CD4-positive, alpha-beta T cell treated with Interleukin-6 at 100 ng/mL for 8 hours (primary cell): Measurements from ENCODE around the gene JAGN1.
"Not testable (repeated sequence)": the region's sequence is repeated elsewhere in the genome, so short reads cannot be mapped to it uniquely, and the experiment has no call there.

Experiments
- DNase-seq: peaks from one replicate; pipeline ENCODE4 v3.0.0-alpha.2; 2020; ENCODE audit warnings: mixed read lengths, low spot score

Gene JAGN1

DNA sequence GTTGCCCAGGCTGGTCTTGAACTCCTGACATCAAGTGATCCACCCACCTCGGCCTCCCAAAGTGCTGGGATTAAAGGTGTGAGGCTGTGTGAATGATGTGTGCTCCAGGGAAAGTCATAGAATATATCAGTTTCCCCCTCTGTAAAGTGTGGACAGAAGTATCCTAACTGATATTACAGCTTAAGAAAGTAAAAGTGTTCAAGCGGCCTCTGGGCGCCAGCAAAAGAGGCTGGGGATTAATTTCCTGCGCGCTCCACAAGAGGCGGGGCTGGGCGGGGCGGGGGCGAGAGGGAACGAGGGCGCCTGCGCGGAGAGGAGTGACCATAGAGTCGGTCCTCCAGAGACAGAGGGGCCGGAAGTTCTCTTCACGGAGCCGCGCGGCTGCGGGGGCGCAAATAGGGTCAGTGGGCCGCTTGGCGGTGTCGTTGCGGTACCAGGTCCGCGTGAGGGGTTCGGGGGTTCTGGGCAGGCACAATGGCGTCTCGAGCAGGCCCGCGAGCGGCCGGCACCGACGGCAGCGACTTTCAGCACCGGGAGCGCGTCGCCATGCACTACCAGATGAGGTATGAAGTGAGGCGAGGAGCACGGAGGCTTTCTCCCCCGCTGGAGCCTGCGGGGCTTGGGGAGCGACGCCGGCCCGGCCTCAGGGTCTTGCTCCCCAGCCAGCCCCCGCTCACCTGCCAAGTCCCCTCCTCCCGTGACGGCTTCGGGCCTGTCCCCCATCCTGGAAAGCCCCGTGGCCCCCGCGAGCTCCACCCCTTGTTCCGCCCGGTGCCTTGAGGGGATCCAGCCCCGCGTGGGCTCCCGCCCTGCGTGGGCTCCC is at the start of gene JAGN1:
Gene JAGN1 (plus strand): TSS at position 362 of the 823 bp plus-strand sequence. CDS start 113 bp downstream, at position 475.
- DNase-seq = peak; percentile 89

DNA sequence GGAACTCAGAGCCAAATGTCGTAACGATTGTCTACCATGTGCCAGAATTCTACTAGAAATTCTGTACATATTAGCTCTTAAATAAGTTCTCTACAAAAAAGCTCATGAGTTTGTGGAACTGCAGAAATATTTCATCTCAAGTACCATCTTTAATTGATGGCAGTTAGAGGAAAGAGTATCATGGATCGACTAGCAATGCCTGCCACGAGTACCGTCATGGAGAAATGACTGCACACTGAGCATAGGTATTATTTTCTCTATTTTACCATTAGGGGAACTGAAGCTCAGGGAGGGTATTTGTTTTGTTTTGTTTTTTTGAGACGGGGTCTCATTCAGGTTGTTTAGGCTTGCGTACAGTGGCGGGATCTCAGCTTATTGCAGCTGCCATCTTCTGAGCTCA is 49.4 kb upstream of the JAGN1 start:
- DNase-seq = no peak

DNA sequence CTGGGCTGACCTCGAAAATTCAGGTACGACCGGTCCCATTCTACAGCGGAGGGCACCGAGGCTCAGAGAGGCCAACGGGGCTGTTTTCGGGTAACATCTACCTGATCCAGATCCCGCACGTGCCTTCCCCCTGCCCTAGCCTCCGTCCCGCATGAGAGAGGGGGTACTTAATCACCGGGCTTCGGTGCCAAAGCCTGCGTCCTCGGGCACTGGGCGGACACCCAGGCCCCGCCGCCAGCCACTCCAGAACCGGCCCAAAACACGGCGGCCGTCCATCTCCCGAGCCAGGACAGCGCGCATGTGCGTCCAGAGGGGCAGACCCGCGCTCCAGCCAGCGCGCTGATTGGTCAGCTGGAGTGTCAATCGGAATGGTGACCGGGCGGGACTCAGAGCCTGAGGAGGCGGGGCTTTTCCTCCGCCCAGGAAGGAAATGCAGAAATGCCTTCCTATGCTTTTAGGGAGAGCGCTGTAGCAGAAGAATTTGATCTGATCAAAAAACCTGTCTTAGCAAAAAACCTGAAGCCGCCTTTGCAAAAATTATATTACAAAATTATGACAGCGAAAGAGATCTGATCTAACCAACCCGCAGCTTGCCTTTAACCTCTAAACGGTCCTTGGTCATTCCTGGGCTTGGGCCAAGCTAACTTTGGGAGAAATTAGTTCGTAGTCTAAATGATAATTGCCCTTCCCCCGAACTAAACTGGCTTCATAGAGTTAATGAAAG is 46.5 kb upstream of the JAGN1 start, which contains the start of gene RPUSD3:
Gene RPUSD3 (minus strand): TSS at position 294 of the 724 bp plus-strand sequence. CDS start 18 bp downstream, at position 276.
- DNase-seq = peak; percentile 94

DNA sequence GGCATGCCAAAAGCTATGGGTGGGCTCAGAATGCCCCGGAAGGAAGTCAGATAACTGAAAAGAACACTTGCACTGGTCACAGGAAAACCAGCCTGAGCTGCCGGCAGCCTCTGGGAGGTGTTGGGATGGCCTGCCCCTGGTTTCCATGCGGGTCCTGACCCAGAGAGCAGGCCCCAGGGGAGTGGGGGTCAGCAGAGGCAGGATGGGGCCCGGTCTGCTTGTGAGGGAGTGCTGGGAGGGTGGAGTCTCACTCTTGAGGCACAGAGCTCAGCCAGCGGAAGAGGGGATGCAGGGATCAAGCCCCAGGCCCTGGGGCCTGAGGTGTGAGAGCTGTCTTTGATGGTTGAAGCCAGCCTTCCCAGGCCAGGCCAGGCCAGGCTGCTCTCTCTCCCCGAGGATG is 44.2 kb upstream of the JAGN1 start:
- no peak for DNase-seq

DNA sequence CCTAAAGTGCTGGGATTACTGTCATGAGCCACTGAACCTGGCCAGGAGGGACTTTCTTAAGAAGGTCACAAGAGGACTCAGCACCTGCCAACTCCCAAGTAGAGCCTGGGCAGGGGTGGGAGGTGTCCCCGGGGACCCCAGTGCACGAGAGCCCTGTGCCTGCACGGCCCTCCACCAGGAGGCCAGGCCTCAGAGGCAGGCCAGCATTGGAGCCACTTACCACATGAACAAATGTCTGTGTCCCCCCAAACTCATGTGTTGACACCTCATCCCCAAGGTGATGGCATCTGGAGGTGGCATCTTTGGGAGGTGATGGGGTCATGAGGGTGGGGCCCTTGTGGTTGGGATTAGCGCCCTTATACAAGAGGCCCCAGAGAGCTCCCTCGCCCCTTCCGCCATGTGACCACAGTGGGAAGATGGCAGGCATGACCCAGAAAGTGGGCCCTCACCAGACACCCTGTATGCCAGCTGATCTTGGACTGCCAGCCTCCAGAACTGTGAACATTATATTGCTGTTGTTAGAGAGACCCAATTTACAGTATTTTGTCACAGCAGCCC is 43.4 kb upstream of the JAGN1 start:
- no peak for DNase-seq

DNA sequence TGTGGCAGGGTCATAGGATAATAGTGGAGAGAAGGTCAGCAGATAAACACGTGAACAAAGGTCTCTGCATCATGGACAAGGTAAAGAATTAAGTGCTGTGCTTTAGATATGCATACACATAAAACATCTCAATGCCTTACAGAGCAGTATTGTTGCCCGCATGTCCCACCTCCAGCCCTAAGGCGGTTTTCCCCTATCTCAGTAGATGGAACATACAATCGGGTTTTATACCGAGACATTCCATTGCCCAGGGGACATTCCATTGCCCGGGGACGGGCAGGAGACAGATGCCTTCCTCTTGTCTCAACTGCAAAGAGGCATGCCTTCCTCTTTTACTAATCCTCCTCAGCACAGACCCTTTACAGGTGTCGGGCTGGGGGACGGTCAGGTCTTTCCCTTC is 42.5 kb upstream of the JAGN1 start:
- not testable (repeated sequence) for DNase-seq

DNA sequence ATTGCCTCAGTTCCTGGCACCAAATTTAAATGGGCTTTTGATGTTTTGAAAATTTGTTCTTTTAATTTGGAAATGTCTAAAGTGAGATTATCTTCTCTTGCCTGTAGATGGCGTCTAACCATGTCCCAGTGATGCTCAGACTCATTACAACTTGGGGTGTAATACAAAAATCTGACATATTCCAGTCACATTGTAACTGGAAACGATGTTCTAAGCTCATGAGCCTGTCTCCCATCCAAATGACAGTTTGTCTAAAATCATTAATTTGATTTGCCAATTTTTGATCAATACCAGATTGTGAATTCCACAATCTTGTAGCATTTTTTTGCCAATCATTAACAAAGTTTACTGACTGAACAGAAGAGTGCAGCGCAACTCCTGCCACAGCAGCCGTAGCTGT is 41.5 kb upstream of the JAGN1 start:
- peak; percentile 22 for DNase-seq

DNA sequence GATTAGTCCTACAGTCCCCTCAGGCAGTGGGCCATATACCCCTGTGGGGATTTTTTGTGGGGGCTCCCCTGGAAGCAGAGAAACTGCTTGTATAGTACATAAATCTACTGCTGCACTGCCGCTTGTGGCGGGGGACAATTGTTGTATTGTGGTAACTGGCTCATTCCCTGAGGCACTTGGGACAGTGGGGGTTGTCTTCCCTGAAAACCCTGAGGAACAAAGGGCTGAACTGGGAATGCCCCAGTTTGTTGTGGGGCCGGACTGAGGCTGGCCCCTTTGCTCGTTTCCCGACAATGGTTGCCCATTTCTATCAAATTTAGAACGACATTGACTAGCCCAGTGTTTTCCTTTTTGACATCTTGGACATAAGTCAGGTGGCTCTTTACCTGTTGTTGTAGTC is 39.0 kb upstream of the JAGN1 start:
- not testable (repeated sequence) for DNase-seq

DNA sequence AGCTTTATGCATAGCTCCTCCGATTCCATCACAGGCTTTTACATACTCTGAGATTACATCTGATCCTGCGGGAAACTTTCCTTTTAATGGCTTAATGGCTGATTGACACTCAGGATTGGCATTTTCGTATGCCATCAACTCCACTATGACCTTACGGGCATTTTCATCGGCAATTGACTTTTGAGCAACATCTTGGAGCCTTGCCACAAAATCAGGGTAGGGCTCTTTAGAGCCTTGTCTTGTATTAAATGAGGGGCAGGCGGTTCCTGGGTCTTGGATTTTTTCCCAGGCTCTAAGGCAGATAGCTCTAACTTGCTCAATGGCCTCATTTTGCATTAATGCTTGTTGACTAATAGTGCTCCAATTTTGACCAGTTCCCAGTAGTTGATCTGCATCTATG is 38.5 kb upstream of the JAGN1 start:
- not testable (repeated sequence) for DNase-seq

DNA sequence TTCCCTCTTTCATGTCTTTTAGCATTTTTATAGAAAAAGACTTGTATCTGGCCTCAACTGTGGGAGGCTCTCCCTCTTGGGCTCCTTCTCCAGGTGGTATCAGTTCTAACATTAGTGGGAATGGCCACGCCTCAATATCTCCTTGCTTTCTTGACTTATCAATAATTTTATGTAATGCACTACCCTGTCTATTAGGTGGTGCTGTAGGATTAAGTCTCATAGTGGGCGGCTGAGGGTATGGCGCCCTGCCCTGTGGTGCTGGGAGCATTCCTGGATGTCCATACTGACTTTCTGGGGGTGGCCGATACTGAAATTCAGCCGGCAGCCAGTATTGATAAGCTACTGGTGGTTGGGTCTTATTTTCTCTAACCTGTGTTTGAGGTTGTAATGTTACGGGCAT is 37.9 kb upstream of the JAGN1 start:
- no peak for DNase-seq

DNA sequence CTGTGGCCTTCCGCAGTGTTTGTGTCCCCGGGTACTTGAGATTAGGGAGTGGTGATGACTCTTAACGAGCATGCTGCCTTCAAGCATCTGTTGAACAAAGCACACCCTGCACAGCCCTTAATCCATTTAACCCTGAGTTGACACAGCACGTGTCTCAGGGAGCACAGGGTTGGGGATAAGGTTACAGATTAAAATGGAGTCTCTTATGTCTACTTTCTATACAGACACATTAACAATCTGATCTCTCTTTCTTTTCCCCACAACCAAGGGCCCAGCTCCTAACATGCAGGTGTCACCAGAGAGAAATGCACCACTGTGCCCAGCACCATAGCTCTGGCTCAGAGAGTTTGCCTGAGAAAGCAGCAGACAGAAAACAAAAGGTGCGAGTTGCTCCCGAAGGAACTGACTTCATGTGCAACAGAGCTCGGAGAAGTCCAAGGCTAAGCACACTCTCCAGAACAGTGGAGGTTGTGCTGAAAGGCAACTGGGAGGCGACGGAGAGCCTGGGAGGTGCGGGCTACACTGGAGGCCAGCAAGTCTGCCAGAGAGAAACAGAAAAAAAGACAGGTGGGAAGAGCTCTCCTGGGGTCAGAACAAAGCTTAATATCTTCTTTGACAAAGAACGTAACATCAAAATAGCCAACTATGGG is 36.0 kb upstream of the JAGN1 start:
- DNase-seq = not testable (repeated sequence)

DNA sequence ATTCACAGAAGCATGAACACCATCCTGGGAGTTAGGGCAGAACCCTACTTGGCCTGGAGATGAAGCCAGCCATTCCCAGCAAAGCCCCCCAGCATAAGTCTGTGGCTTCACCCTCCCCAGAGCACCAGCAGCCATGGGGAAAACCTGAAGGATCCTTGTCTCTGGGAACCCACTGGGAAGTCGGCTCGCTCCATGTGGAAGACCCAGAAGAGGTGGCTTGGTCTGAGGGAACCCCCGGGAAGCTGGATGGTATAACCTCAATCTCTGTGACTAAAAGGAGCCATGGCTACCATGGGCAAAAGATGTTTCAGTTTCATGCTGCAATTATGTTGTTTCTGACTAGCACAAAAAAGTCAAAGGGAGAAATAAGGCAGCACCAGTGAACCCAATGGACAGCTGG is 34.8 kb upstream of the JAGN1 start:
- no peak for DNase-seq

DNA sequence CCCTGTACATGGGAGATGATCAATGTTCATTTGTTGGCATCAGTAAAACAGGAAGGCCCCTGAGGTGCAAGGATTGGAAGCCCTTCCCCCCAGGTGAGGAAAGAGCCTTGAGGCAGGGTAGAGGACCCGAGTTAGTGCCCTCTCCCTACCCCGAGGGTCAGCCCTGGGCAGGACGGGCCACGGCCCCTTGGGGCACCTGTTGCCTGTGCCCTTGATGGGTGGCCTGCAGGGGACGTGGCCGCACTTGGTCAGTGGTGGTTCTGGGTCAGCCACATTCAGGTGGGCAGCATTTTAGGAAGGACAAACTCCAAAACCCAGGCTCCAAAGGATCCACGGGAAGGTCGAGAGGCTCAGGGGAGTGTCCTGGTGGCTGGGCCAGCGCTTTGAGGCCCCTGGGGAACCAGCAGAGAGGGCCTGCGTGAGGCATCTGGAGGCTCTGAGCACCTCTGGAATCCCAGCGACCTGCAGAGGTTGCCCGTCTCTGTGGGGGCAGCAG is 30.8 kb upstream of the JAGN1 start:
- no peak for DNase-seq

DNA sequence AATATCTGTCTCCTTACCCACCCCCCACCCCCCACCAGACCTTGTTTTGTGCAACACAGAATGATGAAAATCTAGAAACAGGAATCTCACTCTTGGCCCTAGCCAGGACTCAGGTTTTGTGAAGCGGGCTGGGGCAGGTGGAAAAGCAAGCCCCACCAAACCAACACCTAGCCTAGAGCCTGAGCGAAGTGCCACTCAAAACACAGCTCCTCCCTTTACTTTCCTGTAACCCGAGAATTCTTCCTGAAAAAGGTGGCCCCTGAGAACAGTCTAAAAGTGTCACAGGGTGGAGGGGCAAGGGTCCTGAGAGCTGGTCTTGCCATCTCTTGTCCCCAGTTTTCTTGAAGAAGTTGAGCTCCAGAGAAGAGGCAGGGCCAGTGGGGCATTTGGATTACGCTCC is 29.2 kb upstream of the JAGN1 start:
- DNase-seq = no peak

DNA sequence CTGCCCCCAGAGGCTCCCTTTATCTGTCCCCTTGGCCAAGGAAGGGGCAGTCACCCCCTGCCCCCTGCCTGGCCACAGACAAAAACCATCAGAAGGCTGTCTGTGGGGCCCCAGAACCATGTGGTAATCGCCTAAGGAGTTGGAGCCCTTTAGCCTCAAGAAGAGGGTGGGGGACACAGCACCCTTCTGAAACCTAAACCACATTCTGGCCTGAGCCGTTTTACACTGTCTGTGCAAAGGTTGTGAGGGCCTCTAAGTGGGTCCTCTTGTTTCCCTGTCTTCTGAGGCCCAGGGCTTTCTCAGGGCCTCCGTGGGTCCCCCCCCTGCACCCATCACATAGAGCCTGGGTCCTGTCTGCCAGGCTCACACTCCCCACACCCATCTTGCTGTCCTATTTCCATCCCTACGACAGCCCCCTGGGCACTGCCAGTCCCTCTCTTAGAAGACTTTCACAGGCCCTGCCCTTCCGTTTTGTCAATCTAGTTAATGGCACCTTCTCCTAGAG is 28.7 kb upstream of the JAGN1 start:
- no peak for DNase-seq

DNA sequence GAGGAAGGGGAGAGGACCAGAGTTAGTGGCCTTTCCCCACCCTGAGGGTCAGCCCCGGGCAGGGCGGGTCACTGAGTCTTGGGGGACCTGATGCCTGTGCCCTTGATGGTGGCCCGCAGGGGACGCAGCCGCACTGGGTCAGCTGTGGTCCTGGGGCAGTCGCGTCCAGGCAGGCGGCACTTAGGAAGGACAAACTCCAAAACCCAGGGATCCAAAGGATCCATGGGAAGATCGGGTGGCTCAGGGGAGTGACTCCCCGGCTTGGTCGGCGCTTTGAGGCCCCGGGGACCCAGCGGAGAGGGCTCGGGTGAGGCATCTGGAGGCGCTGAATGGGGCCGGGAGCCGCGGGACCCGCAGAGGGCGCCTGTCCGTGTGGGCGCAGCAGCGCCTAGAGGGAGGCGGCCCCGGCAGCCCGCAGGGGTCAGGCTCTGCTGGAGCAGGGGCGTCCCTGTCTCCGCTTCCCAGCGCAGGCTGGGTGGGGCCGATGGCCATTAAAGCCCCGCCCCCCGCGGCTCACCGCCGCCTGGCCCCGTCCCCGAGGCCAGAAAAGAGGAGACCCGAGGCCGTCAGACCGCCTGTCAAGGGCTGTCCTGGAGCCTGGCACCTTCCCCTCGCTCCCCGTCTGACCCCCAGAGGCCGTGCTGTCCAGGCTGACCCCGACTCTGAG is 27.9 kb upstream of the JAGN1 start:
- DNase-seq = no peak

DNA sequence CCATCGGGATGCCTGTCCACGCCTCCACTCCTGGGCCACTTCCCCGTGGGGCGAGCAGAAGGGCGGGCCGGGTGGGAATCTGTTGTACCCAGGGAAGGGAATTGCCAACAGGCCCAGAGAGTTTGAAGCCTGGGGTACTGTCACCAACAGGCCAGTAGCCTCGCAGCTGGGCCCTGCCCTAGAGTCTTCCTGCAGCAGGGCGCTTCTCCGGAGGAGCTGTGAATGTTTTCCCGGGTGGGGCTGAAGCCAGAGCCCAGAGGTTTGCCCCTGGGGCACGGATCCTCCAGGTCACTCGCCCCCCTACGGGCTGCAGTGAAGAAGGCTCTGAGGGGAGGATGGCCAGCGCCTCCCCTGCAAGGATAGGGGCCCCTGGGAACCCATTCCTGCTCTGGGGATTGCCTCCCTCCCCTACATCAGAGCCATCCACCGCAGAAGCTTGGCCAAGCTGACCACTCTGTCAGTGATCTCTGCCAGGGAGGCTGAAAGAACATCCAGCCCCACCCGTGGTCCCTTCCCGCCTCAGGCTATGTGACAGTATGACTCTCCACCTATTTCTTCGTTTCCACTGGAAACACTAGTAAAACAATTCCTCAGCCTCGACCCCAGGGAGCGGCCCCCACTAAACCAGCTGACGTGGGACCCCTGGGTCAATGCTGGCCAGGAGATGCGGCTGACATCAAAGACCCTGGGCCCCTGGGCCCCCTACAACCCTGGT is 27.2 kb upstream of the JAGN1 start:
- no peak for DNase-seq

DNA sequence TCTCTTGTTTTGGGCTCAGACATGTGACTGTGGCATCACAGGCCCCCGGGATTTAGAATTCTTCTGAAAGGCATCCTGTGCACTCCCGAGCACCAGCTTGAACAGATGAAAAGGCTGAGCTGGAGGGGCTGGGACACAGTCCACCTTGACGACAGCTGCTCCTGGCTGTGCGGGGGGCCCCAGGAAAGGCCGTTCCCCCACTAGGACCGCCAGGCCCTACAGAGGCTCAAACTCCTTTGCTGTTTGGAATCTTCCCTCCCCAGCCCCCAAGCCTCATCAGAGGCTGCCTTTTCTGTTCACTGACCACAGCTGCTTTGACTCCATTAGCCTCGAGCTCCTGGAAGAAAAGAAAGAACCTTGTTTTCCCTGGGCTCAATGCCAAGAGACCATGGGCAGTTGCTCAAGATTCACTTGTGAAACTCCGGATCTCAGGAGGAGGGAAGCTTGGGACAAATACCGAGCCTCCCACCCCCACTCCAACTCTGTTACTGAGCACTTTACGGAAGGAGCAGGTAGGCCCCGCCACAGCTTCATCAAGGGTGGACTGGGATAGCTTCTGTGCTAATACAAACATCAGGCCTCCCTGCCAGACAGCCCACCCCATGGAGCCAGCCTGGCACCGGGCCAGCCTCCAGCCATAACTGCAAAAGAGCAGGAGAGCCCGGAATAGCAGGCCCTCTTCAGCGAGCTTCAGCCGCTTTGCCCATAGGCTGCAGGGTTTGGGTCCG is 26.0 kb upstream of the JAGN1 start:
- no peak for DNase-seq

DNA sequence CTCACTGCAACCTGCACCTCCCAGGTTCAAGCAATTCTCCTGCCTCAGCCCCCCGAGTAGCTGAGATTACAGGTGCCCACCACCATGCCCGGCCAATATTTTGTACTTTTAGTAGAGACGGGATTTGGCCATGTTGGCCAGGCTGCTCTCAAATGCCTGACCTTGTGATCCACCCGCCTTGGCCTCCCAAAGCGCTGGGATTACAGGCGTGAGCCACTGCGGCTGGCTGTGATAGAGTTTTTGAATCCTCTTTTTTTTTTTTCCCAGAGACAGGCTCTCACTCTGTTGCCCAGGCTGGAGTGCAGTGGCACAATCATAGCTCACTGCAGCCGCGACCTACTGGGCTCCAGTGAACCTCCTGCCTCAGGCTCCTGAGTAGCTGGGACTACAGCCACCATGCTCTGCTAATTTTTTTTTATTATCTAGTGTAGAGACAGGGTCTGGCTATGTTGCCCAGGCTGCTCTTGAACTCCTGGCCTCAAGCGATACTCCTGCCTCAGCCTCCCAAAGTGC is 25.2 kb upstream of the JAGN1 start:
- DNase-seq = not testable (repeated sequence)

DNA sequence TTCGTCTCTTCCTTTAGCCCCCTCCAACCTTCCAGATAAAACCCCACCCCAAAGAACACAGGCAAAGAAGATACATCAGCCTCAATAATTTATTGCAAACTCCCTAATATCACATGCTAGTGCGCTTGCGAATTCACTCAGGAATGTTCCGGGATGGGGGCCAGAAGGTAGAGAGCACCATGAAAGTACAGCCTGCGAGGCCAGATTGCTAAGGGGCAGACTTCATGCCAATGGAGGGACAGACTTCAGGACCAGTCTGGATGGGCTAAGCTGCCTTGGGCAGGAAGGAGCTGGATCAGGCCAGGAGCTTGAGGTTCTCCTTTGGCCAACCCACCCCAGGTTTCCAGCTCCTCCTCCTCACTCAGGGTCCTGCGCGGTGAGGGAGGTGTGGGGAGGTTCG is 23.8 kb upstream of the JAGN1 start:
- DNase-seq = no peak
